GM12872 (cell line): ENCODE results near the gene ABCB9.

ENCODE experiments used
- CTCF ChIP-seq: IDR thresholded peaks from 3 replicates; pipeline ENCODE4 v1.5.1; 2011; ENCODE audit warnings: low read depth, mild to moderate bottlenecking, low read length, moderate library complexity; ENCODE audit not compliant: insufficient read depth

ABCB9 gene

GRCh38 chr12:122982963-122983788, 16.9 kb upstream of the ABCB9 start:
- no peak for TF ChIP-seq CTCF

GRCh38 chr12:122982477-122982815, 16.2 kb upstream of the ABCB9 start:
- TF ChIP-seq CTCF: no peak

GRCh38 chr12:122981587-122982476, 15.6 kb upstream of the ABCB9 start:
- TF ChIP-seq CTCF: no peak

GRCh38 chr12:122981036-122981471, 14.8 kb upstream of the ABCB9 start:
- no peak for TF ChIP-seq CTCF

- TF ChIP-seq CTCF: no peak
These were observed 14.1 kb upstream of the ABCB9 start, which contains the start of gene ARL6IP4 for GRCh38 chr12:122980183-122981035. Gene ARL6IP4, plus strand, starts transcription at chr12:122980681. Its CDS starts 459 bp downstream, at chr12:122981140.

GRCh38 chr12:122979908-122980182, 13.6 kb upstream of the ABCB9 start:
- TF ChIP-seq CTCF: no peak
